ENCODE data around the gene TBC1D14.

DNA sequence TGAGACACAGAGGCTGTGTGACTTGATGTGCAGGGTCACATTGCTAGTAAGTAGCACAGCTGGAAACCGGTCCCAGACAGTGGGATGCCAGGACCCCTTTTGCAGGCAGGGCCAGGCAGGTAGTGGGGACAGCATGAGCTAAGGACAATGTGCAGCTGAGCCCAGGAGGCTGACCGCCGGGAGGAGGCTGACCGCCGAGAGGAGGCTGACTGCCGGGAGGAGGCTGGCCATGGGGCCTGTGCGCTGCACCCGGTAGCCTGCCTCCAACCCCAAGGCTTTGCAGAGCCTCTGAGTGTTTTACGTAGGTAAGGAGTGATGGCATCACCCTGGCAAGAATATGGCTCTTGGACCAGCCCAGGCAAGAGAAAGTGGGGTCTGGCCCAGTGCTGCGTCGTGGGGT is 58.9 kb downstream of the TBC1D14 start:
- TF ChIP-seq, protein P1, sequence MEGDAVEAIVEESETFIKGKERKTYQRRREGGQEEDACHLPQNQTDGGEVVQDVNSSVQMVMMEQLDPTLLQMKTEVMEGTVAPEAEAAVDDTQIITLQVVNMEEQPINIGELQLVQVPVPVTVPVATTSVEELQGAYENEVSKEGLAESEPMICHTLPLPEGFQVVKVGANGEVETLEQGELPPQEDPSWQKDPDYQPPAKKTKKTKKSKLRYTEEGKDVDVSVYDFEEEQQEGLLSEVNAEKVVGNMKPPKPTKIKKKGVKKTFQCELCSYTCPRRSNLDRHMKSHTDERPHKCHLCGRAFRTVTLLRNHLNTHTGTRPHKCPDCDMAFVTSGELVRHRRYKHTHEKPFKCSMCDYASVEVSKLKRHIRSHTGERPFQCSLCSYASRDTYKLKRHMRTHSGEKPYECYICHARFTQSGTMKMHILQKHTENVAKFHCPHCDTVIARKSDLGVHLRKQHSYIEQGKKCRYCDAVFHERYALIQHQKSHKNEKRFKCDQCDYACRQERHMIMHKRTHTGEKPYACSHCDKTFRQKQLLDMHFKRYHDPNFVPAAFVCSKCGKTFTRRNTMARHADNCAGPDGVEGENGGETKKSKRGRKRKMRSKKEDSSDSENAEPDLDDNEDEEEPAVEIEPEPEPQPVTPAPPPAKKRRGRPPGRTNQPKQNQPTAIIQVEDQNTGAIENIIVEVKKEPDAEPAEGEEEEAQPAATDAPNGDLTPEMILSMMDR (IDR thresholded peaks at IDR 0.05), result no peak
- no peak for TF ChIP-seq POLR2A (IDR thresholded peaks at IDR 0.05)

Data from lower leg skin (tissue), 3 donors.